GM12864 (cell line): ENCODE results near the gene GRM3.
"Not testable (repeated sequence)": the region's sequence is repeated elsewhere in the genome, so short reads cannot be mapped to it uniquely, and the experiment has no call there.

Source experiments
- DNase-seq: peaks from one replicate; pipeline ENCODE4 v3.0.0-alpha.2; 2011; ENCODE audit warnings: low read depth
- H3K4me3 ChIP-seq: 2 replicates; pipeline ENCODE4 v1.5.1; 2011; ENCODE audit warnings: mild to moderate bottlenecking, low read depth, low read length, control low read depth
- CTCF ChIP-seq: IDR thresholded peaks from 2 replicates; pipeline ENCODE4 v1.5.1; 2011; ENCODE audit warnings: low read depth, mild to moderate bottlenecking, moderate library complexity, low read length, control low read depth, inconsistent platforms; ENCODE audit errors: missing control alignments

Gene GRM3

DNA sequence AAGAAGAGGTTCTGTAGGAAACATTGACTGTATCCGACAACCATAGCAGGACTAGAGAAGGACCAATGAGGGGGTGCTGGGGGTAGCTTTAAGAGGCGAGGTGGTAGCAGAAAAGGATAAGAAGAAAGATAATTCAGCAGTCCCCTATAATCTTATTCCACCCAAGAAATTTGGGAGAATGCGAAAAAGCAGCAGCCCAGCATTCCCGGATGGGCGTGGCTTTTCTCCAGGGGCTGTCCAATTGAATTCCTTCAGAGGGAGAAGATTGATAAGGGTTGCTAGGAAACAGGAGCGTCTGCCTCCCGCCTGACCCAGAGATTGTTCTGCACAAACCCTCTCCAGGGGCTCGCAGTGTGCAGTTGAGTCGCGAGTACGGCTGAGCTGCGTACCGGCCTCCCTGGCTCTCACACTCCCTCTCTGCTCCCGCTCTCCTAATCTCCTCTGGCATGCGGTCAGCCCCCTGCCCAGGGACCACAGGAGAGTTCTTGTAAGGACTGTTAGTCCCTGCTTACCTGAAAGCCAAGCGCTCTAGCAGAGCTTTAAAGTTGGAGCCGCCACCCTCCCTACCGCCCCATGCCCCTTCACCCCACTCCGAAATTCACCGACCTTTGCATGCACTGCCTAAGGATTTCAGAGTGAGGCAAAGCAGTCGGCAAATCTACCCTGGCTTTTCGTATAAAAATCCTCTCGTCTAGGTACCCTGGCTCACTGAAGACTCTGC, at the start of gene GRM3:
TSS of gene GRM3 (plus strand) at position 349 of the 721 bp plus-strand sequence. CDS start 121,237 bp downstream, outside the sequence.
- no peak for DNase-seq
- H3K4me3 ChIP-seq = no peak within 1 kb of the TSS
- TF ChIP-seq CTCF = no peak

GRCh38 chr7:86598311-86598710, 45.4 kb upstream of the GRM3 start:
- no peak overlapping the region for H3K4me3 ChIP-seq
- no peak for DNase-seq
- TF ChIP-seq CTCF = peak; percentile 74

DNA sequence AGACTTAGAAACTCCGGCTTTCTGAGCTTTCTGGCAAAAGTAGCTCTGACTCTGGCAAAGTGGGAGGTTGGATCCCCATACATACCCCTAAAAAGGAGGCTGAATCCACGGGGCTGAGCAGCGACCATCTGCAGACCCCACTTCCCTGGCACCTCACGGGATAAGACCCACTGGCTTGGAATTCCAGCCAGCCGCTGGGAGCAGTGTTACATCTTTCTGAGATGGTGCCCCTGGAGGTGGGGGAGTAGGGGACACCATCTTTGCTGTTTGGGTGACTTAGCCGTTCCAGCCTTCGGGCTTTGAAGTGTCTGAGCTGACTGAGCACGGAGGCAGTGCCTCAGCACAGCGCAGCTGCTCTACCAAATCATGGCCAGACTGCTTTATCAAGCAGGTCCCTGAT, 45.0 kb upstream of the GRM3 start:
- no peak for DNase-seq
- TF ChIP-seq CTCF = no peak
- H3K4me3 ChIP-seq = no peak overlapping the region

GRCh38 chr7:86600506-86601290, 43.0 kb upstream of the GRM3 start:
- H3K4me3 ChIP-seq = no peak overlapping the region
- TF ChIP-seq CTCF = peak; percentile 32
- no peak for DNase-seq

DNA sequence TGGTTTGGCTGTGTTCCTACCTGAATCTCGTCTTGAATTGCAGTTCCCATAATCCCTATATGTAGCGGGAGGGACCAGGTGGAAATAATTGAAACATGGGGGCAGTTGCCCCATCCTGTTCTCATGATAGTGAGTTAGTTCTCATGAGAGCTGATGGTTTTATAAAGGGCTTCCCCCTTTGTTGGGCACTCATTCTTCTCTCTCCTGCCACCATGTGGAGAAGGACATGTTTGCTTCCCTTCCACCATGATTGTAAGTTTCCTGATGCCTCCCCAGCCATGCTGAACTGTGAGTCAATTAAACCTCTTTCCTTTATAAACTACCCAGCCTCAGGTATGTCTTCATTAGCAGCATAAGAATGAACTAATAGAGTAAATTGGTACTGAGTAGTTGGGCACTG, 28.0 kb upstream of the GRM3 start:
- DNase-seq, H3K4me3 ChIP-seq: not testable (repeated sequence)

DNA sequence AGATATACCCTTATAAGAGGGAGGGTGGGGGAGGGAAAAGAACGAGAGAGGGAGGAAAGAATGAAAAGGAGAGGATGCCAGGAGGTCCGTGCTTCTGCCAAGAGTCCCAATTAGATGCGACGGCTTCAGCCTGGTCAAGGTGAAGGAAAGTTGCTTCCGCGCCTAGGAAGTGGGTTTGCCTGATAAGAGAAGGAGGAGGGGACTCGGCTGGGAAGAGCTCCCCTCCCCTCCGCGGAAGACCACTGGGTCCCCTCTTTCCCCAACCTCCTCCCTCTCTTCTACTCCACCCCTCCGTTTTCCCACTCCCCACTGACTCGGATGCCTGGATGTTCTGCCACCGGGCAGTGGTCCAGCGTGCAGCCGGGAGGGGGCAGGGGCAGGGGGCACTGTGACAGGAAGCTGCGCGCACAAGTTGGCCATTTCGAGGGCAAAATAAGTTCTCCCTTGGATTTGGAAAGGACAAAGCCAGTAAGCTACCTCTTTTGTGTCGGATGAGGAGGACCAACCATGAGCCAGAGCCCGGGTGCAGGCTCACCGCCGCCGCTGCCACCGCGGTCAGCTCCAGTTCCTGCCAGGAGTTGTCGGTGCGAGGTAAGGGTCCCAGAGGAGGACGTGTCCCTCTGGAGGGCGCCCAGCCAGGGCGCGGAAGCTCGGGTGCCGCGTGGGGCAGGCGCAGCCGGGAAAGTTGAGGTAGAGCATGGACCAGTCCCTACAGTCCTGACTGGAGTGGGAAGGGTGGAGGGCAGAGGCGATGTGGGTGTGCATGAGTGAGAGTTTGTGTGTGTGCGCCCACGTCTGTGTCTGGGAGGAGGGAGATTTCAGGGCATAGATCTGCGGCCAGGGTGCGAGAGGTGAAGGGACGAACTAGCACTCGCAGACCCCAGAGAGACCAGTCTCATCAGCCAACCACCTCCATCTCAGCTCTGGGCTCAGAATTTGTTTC, 844 bp downstream of the GRM3 start:
- no peak for DNase-seq
- H3K4me3 ChIP-seq = no peak overlapping the region
- no peak for TF ChIP-seq CTCF

- TF ChIP-seq CTCF = no peak
- no peak for DNase-seq
- H3K4me3 ChIP-seq = no peak overlapping the region
Observed at GRCh38 chr7:86645225-86645608, 1.5 kb downstream of the GRM3 start.
